Stimulated activated CD4-positive, alpha-beta T cell treated with anti-CD3 and anti-CD28 coated beads, TNF-alpha, amount 100 ng/mL, for 4 hours (primary cell): ENCODE measurements around the gene TYRO3.
"Not testable (repeated sequence)": the region's sequence is repeated elsewhere in the genome, so short reads cannot be mapped to it uniquely, and the experiment has no call there.

Experiments
- DNase-seq, 3 experiments: peaks; one replicate each; pipeline ENCODE4 v3.0.0-alpha.2; 2020; ENCODE audit warnings: low read depth in 3 of 3

TYRO3 gene

GRCh38 chr15:41574158-41574557 is 15.1 kb downstream of the TYRO3 start:
- DNase-seq = no peak

- no peak for DNase-seq
These were observed 16.3 kb downstream of the TYRO3 start for GRCh38 chr15:41575282-41575681.

GRCh38 chr15:41577863-41578735 is 19.1 kb downstream of the TYRO3 start:
- no peak for DNase-seq

GRCh38 chr15:41578736-41579383 is 19.8 kb downstream of the TYRO3 start:
- DNase-seq = no peak

GRCh38 chr15:41581110-41581509 is 22.1 kb downstream of the TYRO3 start:
- no peak for DNase-seq

GRCh38 chr15:41583795-41584194 is 24.8 kb downstream of the TYRO3 start:
- no peak for DNase-seq

- DNase-seq = no peak
These were observed 25.7 kb downstream of the TYRO3 start for GRCh38 chr15:41584636-41585126.

- peak; percentile 6 to 21 (median 9) for DNase-seq
These were observed 26.4 kb downstream of the TYRO3 start for GRCh38 chr15:41585127-41586047.

GRCh38 chr15:41586531-41587282 is 27.7 kb downstream of the TYRO3 start:
- DNase-seq = not testable (repeated sequence)

- DNase-seq = not testable (repeated sequence)
These were observed 30.0 kb downstream of the TYRO3 start for GRCh38 chr15:41589018-41589417.

GRCh38 chr15:41589571-41589970 is 30.6 kb downstream of the TYRO3 start:
- not testable (repeated sequence) for DNase-seq

GRCh38 chr15:41591217-41591616 is 32.2 kb downstream of the TYRO3 start:
- not testable (repeated sequence) for DNase-seq

GRCh38 chr15:41592718-41593117 is 33.7 kb downstream of the TYRO3 start:
- not testable (repeated sequence) for DNase-seq

- DNase-seq = no peak
These were observed 36.1 kb downstream of the TYRO3 start for GRCh38 chr15:41594801-41595746.

- DNase-seq = no peak
These were observed 38.0 kb downstream of the TYRO3 start for GRCh38 chr15:41596972-41597371.

GRCh38 chr15:41597787-41598186 is 38.8 kb downstream of the TYRO3 start:
- DNase-seq = no peak

- DNase-seq = no peak
These were observed 40.0 kb downstream of the TYRO3 start for GRCh38 chr15:41599061-41599460.

- no peak for DNase-seq
These were observed 44.5 kb downstream of the TYRO3 start for GRCh38 chr15:41603411-41603935.
